Measurements from ENCODE around the gene PLXNB1.

Gene PLXNB1

DNA sequence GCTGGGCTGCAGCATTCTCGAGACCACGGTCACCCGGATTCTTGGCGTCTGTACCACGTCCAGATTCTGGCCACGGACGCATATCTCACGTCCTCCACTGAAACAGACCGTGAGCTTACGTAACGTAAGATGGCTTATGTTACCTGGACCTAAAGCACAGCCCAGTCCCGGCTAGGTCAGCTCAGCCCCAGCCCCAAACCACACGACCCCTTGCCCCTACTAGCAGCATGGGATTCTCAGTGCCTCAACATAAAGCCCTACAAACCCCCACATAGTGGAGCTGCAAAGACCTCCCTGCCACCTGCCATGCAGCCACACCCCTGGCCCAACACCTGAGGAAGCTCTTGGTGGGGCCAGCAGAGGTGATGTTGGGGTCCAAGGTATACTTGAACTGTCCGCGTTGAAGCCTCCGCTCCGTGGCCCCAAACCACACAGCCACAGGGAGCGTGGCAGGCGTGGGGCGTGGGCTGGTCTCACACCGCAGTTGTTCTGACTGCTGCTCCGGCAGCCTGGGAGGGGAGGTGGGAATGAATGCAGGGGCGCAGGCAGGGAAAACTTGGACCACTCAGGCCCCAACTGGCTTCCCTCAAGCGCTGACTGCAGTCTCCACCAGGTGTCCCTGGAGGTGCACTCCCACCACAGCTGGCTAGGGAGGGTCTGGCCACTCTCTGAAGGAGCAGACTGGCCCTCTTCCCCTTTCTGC lies 14.5 kb downstream of the PLXNB1 start:
- Histone ChIP-seq H3K9me3 (ENCODE audit: control insufficient read depth in 1 of 2, low read length in 2 of 2) (no peaks in the 10 kb centered on the region), H3K27me3 (ENCODE audit: low read depth, low read length) (no peaks in the 10 kb centered on the region), H3K4me1 (ENCODE audit: control insufficient read depth in 1 of 2, insufficient read depth in 2 of 2, low read length in 2 of 2) (peaks cover 0 to 7% of the 10 kb centered on the region in 2 donors), H3K27ac (ENCODE audit: low read length) (no peak overlapping the region), H3K36me3 (ENCODE audit: control insufficient read depth in 1 of 2, insufficient read depth in 2 of 2, low read length in 2 of 2) (peaks cover 25 to 84% of the 10 kb centered on the region in 2 donors), H3K4me3 (ENCODE audit: low read depth in 1 of 2, low read length in 2 of 2) (no peak overlapping the region)

DNA sequence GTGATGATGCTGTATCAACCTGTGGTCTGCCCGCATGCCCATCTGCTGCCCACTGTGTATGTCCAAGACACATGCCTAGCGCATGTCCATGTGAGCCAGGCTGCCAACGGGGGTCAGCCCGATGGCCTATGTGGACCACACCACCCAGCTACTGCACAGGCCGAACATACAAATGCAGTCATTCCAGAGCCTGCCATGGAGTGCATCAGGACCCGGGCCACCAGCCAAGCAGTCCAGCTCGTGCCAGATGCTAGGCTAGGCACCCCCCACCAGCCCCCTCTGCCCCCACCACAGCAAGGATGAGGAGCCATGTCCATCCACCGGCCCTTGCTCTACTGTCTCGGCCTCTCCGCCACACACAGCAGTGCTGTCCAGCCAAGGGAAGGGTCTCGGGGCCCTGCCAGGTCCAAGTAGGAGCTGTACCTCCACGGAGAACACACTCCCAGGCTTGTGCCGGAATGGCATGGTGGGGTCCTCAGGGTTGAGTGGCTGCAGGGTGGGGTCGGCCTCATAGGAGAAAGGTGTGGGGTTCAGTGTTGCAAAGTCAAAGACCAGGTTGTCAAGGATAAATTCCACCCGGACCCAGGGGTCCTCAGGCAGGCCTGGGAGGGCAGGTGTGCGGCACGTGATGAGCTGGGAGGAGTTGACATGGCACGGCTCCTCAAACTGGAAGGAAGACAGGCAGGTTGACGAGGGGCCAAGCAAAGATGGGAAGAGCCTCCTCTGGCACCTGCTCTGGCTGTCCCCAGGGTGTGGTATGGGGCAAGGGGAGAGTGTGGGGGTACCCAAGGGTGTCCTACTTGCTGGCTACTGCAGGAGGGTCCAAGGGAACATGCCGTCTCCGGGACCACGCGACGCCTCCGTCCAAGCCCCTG lies 15.3 kb downstream of the PLXNB1 start:
- no peaks in the 10 kb centered on the region for H3K27me3 ChIP-seq (ENCODE audit: low read depth, low read length)
- no peak overlapping the region for H3K27ac ChIP-seq (ENCODE audit: low read length)
- H3K9me3 ChIP-seq (ENCODE audit: control insufficient read depth in 1 of 2, low read length in 2 of 2) = no peaks in the 10 kb centered on the region
- H3K4me3 ChIP-seq (ENCODE audit: low read depth in 1 of 2, low read length in 2 of 2) = no peak overlapping the region
- H3K4me1 ChIP-seq (ENCODE audit: control insufficient read depth in 1 of 2, insufficient read depth in 2 of 2, low read length in 2 of 2) = peaks cover 0 to 7% of the 10 kb centered on the region in 2 donors
- peaks cover 25 to 86% of the 10 kb centered on the region in 2 donors for H3K36me3 ChIP-seq (ENCODE audit: control insufficient read depth in 1 of 2, insufficient read depth in 2 of 2, low read length in 2 of 2)

DNA sequence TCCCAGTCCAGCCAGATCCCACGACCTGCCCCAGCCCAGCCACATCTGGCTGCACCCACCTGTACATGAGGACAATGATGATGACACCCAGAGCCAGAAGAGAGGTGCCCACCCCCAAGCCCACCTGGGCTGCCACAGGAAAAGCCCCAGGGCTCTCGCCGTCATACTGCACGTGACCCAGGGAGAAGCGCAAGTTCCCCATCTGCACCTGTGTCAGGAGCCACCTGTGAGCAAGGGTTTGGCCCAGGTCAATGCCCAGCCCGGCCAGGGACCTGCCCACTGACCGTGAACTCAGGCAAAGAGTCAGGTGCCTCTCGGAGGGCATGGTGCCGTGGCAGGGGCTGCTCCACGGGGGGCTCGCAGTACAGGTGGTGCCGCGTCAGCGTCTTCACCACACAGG lies 16.3 kb downstream of the PLXNB1 start:
- Histone ChIP-seq H3K9me3 (ENCODE audit: control insufficient read depth in 1 of 2, low read length in 2 of 2) (no peaks in the 10 kb centered on the region), H3K27me3 (ENCODE audit: low read depth, low read length) (no peaks in the 10 kb centered on the region), H3K4me1 (ENCODE audit: control insufficient read depth in 1 of 2, insufficient read depth in 2 of 2, low read length in 2 of 2) (peaks cover 0 to 7% of the 10 kb centered on the region in 2 donors), H3K36me3 (ENCODE audit: control insufficient read depth in 1 of 2, insufficient read depth in 2 of 2, low read length in 2 of 2) (peaks cover 20 to 87% of the 10 kb centered on the region in 2 donors), H3K4me3 (ENCODE audit: low read depth in 1 of 2, low read length in 2 of 2) (no peak overlapping the region), H3K27ac (ENCODE audit: low read length) (no peak overlapping the region)

DNA sequence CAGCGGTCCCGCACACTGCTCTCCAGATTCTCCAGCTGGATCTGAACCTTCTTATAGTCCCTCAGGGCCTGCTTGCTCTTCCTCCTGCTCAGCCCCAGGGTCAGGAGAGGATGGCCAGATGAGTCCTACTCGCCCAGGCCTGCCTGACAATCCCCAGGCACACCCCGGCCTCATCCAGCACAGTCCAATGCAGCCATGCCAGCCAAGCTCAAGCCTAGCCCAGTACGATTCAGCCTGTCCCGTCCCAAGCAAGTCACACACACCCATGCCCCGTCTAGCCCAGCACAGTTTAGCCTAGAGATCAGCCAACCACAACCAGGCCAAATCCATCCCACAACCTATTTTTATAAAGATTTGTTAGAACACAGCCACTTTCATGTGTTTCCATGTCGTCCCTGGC lies 16.8 kb downstream of the PLXNB1 start:
- Histone ChIP-seq H3K36me3 (ENCODE audit: control insufficient read depth in 1 of 2, insufficient read depth in 2 of 2, low read length in 2 of 2) (peaks cover 20 to 87% of the 10 kb centered on the region in 2 donors), H3K9me3 (ENCODE audit: control insufficient read depth in 1 of 2, low read length in 2 of 2) (no peaks in the 10 kb centered on the region), H3K27ac (ENCODE audit: low read length) (no peak overlapping the region), H3K4me3 (ENCODE audit: low read depth in 1 of 2, low read length in 2 of 2) (no peak overlapping the region), H3K27me3 (ENCODE audit: low read depth, low read length) (no peaks in the 10 kb centered on the region), H3K4me1 (ENCODE audit: control insufficient read depth in 1 of 2, insufficient read depth in 2 of 2, low read length in 2 of 2) (peaks cover 0 to 7% of the 10 kb centered on the region in 2 donors)

DNA sequence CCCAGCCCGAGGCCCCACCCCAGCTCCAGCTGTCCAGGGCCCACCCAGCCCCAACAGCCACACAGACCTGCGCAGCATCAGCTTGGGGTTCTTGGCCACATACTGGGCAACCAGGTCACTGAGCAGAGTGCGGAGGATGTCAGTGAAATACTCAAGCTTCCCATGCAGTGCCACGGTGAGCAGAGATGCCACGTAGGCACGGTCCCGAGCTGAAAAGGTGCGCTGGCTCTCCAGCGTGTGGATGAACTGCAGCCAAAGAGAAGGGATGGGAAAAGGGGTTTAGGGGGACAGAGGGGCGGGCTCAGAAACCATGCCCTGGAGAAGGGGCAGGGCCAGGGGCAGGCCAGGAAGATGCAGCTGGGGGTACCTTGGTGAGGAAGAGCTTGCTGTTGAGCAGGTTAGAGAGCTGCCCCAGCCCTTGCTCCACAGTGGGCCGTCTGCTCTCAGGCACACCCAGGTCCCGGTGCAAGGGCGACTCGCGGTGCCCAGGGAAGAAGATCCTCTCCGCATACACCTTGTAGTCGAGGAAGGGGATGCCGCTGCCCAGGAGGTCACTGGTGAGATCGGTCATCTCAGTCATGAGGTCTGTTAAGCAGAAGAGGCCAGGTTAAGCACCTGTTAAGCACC lies 17.4 kb downstream of the PLXNB1 start:
- peaks cover 0 to 7% of the 10 kb centered on the region in 2 donors for H3K4me1 ChIP-seq (ENCODE audit: control insufficient read depth in 1 of 2, insufficient read depth in 2 of 2, low read length in 2 of 2)
- H3K9me3 ChIP-seq (ENCODE audit: control insufficient read depth in 1 of 2, low read length in 2 of 2) = no peaks in the 10 kb centered on the region
- H3K27ac ChIP-seq (ENCODE audit: low read length) = no peak overlapping the region
- peaks cover 24 to 82% of the 10 kb centered on the region in 2 donors for H3K36me3 ChIP-seq (ENCODE audit: control insufficient read depth in 1 of 2, insufficient read depth in 2 of 2, low read length in 2 of 2)
- no peak overlapping the region for H3K4me3 ChIP-seq (ENCODE audit: low read depth in 1 of 2, low read length in 2 of 2)
- no peaks in the 10 kb centered on the region for H3K27me3 ChIP-seq (ENCODE audit: low read depth, low read length)

DNA sequence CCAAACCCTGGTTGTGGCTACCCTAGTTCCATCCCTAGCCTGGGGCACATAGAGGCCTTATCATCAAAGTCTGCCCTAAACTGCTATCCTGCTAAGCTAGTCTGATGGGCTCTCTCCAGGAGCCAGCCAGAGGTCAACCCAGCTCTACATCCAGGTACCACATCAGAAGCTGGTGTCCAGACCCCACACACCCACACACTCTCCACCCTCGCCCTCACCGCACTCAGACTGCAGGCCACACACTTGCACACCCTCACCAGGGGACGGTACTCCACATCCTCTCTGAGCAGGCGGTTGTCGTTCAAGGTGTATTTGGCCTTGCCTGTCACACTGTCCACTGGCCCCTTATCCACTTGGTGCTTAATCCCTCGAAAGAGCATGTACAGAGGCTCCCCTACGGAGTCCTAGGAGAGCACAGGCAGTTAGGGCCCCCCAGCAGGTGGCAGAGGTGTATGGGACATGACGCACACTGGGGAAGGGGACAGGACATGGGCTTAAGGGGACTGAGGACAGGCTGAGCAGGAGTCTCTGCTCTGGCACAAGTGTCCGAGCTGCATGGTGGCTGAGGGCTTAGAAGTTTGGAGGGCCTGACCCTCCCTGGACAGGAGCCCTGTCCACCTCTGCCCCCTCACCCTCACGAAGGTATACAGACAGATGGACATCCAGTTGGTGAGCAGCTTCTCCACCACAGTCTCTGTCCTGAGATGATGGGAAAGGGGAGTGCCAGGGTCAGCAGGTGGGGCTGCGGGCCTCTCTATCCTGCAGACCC lies 18.1 kb downstream of the PLXNB1 start:
- no peaks in the 10 kb centered on the region for H3K9me3 ChIP-seq (ENCODE audit: control insufficient read depth in 1 of 2, low read length in 2 of 2)
- no peaks in the 10 kb centered on the region for H3K27me3 ChIP-seq (ENCODE audit: low read depth, low read length)
- H3K4me3 ChIP-seq (ENCODE audit: low read depth in 1 of 2, low read length in 2 of 2) = no peak overlapping the region
- peaks cover 31 to 82% of the 10 kb centered on the region in 2 donors for H3K36me3 ChIP-seq (ENCODE audit: control insufficient read depth in 1 of 2, insufficient read depth in 2 of 2, low read length in 2 of 2)
- H3K4me1 ChIP-seq (ENCODE audit: control insufficient read depth in 1 of 2, insufficient read depth in 2 of 2, low read length in 2 of 2) = peaks cover 0 to 7% of the 10 kb centered on the region in 2 donors
- H3K27ac ChIP-seq (ENCODE audit: low read length) = no peak overlapping the region

DNA sequence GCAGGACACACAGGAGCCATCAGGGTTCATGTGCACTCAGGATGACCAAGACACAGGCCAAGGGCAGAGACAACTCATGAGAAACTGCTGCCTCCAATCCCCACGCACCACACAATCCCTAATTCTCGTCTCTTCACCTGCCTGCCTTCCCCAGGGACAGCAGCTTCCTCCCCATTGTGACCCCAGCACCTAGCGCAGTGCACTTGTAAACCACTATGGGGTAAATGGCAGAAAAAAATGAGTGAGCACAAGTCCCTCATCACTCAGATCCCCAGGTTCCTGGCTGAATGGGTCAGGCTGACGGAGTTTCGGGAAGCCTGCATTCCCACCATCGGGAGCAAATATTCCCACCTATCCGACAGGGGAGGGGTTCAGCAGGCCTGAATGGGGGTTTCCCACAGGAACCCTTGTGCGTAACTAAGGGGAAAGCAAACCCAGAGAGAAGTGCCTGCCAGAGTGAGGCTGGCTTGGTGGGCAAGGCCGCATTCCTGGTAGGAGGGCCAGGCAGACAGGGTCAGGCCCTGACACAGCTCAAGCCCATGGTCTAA lies 18.8 kb downstream of the PLXNB1 start:
- no peaks in the 10 kb centered on the region for H3K9me3 ChIP-seq (ENCODE audit: control insufficient read depth in 1 of 2, low read length in 2 of 2)
- H3K36me3 ChIP-seq (ENCODE audit: control insufficient read depth in 1 of 2, insufficient read depth in 2 of 2, low read length in 2 of 2) = peaks cover 37 to 83% of the 10 kb centered on the region in 2 donors
- no peaks in the 10 kb centered on the region for H3K27me3 ChIP-seq (ENCODE audit: low read depth, low read length)
- H3K4me3 ChIP-seq (ENCODE audit: low read depth in 1 of 2, low read length in 2 of 2) = no peak overlapping the region
- H3K27ac ChIP-seq (ENCODE audit: low read length) = no peak overlapping the region
- peaks cover 0 to 7% of the 10 kb centered on the region in 2 donors for H3K4me1 ChIP-seq (ENCODE audit: control insufficient read depth in 1 of 2, insufficient read depth in 2 of 2, low read length in 2 of 2)

DNA sequence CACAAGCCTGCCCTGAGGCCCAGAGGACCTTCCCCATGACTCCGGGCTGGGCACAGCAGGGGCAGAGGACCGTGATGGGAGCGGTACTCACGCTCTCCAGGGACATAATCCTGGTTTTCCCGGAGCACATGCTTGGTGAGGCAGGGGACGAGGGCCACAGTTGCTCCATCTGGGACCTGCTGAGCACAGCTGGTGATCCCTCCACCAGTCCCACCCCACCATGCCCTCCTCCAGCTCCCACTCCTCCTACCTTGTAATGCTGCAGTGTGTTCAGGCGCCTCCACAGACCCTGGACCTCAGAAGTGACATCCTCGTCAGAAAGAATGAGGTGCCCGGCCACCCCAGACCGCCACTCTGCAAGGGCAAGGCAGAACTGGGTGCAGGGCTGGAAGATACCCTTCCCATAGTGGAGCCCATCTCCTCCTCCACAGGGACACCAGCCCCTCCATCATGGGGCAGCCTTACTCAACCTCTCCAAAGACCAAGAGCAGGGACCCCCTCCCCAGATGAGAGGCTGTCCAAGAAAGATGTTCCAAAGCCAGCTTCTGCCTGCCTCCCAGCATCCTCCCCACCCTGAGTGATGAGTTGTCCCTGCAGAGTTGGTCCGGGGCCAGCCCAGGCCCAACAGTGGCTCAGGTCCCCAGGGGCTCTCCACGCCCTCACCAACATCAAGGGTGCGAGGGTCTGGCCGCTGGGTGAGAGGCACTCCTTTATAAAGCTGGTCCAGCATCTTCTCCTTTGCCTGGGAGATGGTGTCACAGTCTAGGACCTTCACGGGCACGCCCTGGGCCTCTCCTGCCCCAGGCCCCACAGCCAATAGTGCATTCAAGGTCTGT lies 19.5 kb downstream of the PLXNB1 start:
- Histone ChIP-seq H3K4me1 (ENCODE audit: control insufficient read depth in 1 of 2, insufficient read depth in 2 of 2, low read length in 2 of 2) (peaks cover 0 to 7% of the 10 kb centered on the region in 2 donors), H3K27me3 (ENCODE audit: low read depth, low read length) (no peaks in the 10 kb centered on the region), H3K4me3 (ENCODE audit: low read depth in 1 of 2, low read length in 2 of 2) (no peak overlapping the region), H3K36me3 (ENCODE audit: control insufficient read depth in 1 of 2, insufficient read depth in 2 of 2, low read length in 2 of 2) (peaks cover 40 to 80% of the 10 kb centered on the region in 2 donors), H3K27ac (ENCODE audit: low read length) (no peak overlapping the region), H3K9me3 (ENCODE audit: control insufficient read depth in 1 of 2, low read length in 2 of 2) (no peaks in the 10 kb centered on the region)

DNA sequence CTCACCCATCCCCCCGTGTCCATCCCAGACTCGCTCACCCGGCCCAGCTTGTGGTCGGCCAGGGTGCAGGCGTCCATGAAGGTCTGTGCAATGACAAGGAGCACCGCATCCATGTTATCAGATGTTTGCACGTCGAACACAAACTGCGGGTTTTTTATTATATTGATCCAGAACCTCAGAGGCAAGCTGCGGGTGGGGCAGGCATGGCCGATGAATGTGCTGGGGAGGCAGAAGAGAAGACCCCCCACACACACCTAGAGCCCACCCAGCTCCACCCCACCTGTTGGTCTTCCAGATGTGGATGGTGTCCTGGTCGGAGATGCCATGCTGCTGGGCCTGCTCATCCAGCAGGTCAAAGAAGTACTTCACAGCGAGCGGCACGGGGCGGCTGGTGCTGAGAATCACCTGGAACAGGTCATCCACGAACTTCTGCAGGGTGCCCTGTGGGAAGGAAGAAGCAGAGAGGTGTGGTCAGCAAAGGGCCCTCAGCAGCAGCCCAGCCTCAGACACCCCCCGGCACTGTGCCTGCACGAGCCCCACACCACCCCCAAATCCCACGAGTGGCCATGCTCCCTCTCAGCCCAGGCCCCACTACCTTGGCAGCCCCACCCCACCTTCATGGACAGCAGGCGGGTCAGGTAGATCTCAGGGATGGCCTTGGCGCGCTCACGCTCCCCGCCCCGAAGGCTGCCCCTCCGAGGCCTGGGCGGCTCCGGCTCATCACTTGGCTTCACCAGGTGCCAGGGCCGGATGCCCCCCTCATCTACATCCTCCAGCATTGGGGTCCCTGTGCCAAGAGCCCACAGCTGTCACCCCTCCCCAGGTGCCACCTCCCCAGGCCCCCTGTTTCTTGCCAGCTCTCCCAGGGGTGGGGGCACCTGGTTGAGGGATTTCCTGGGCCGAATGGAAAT lies 20.3 kb downstream of the PLXNB1 start:
- Histone ChIP-seq H3K4me3 (ENCODE audit: low read depth in 1 of 2, low read length in 2 of 2) (no peak overlapping the region), H3K9me3 (ENCODE audit: control insufficient read depth in 1 of 2, low read length in 2 of 2) (no peaks in the 10 kb centered on the region), H3K4me1 (ENCODE audit: control insufficient read depth in 1 of 2, insufficient read depth in 2 of 2, low read length in 2 of 2) (peaks cover 0 to 3% of the 10 kb centered on the region in 2 donors), H3K27ac (ENCODE audit: low read length) (no peak overlapping the region), H3K27me3 (ENCODE audit: low read depth, low read length) (no peaks in the 10 kb centered on the region), H3K36me3 (ENCODE audit: control insufficient read depth in 1 of 2, insufficient read depth in 2 of 2, low read length in 2 of 2) (peaks cover 47 to 77% of the 10 kb centered on the region in 2 donors)

Data from muscle layer of duodenum (tissue), 2 donors.